ENCODE results near the gene BCLAF1. TPM values are rescaled to one million over a fixed set of nuclear protein-coding genes. Genes with fewer than 3 reads are reported as not detected.
A peak's percentile ranks its signal among the peaks of the same experiment; 100 is the strongest.

The BCLAF1 gene, protein sequence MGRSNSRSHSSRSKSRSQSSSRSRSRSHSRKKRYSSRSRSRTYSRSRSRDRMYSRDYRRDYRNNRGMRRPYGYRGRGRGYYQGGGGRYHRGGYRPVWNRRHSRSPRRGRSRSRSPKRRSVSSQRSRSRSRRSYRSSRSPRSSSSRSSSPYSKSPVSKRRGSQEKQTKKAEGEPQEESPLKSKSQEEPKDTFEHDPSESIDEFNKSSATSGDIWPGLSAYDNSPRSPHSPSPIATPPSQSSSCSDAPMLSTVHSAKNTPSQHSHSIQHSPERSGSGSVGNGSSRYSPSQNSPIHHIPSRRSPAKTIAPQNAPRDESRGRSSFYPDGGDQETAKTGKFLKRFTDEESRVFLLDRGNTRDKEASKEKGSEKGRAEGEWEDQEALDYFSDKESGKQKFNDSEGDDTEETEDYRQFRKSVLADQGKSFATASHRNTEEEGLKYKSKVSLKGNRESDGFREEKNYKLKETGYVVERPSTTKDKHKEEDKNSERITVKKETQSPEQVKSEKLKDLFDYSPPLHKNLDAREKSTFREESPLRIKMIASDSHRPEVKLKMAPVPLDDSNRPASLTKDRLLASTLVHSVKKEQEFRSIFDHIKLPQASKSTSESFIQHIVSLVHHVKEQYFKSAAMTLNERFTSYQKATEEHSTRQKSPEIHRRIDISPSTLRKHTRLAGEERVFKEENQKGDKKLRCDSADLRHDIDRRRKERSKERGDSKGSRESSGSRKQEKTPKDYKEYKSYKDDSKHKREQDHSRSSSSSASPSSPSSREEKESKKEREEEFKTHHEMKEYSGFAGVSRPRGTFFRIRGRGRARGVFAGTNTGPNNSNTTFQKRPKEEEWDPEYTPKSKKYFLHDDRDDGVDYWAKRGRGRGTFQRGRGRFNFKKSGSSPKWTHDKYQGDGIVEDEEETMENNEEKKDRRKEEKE
- 100 to 1,000 TPM in 1 of 2 donors, 10 to 100 TPM in 1; 83.0 to 136 TPM for total RNA-seq

- intact Hi-C loops (cut with DNase I): loop anchor here (1.0 to 5.0 kb wide), 2 partner anchors 37 to 791 kb away; partner anchors contain the start of gene MTFR2
- peak within 1 kb of the TSS; percentile 87 to 90 for H3K4me3 ChIP-seq
- TF ChIP-seq POLR2AphosphoS5 (IDR thresholded peaks at IDR 0.05): peak; percentile 100
- peak in 2 of 4 experiments; percentile 26 to 33 for TF ChIP-seq CTCF (IDR thresholded peaks at IDR 0.05)
- peak; percentile 97 for TF ChIP-seq POLR2A (IDR thresholded peaks at IDR 0.05)
- no peaks in the 10 kb centered on the region for H3K36me3 ChIP-seq
- H3K27ac ChIP-seq: peak within 1 kb of the TSS; percentile 99
- H3K9me3 ChIP-seq: no peaks in the 10 kb centered on the region
- H3K27me3 ChIP-seq (replicated peaks; ENCODE audit: insufficient read depth): no peaks in the 10 kb centered on the region
- peak; percentile 100 for DNase-seq (ENCODE audit: low spot score)
- WGBS: under 1% methylated on average over 59 of the region's 60 CpGs
- peaks cover 10% of the 10 kb centered on the region for H3K4me1 ChIP-seq (replicated peaks)
Observed at GRCh38 chr6:136289579-136290409, at the start of gene BCLAF1. TSS of gene BCLAF1 (minus strand) at chr6:136289846. CDS start at chr6:136279866, 9,980 bp downstream.

DNA sequence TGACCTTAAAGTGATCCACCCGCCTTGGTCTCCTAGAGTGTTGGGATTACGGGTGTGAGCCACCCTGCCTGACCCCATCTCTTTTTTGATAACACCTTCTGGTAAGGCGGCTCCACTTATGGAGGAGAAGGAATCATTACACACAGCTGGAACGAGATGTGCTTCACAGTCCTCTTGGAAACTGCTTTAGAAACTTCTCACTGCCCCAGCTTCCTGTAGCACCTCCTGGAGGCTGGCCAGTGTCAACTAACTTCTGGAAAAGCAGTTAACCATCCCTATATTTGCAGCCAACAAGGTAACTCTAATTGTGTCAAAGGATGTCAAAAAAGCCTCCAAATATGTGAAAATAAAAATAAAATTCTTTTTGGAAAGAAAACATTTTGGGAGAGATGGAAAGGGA, 48.8 kb upstream of the BCLAF1 start:
- H3K4me1 ChIP-seq (replicated peaks): no peaks in the 10 kb centered on the region
- no peaks in the 10 kb centered on the region for H3K9me3 ChIP-seq
- TF ChIP-seq CTCF (IDR thresholded peaks at IDR 0.05): no peak
- no peak for TF ChIP-seq POLR2AphosphoS5 (IDR thresholded peaks at IDR 0.05)
- no peak for TF ChIP-seq POLR2A (IDR thresholded peaks at IDR 0.05)
- intact Hi-C loops (cut with DNase I): no loop called here
- no peak overlapping the region for H3K27ac ChIP-seq
- no peaks in the 10 kb centered on the region for H3K36me3 ChIP-seq
- DNase-seq (ENCODE audit: low spot score): peak; percentile 56
- 62% methylated on average over 4 of the region's 4 CpGs for WGBS
- no peaks in the 10 kb centered on the region for H3K27me3 ChIP-seq (replicated peaks; ENCODE audit: insufficient read depth)
- H3K4me3 ChIP-seq: no peak overlapping the region

GRCh38 chr6:136337606-136338005, 48.0 kb upstream of the BCLAF1 start:
- 91% methylated on average over 3 of the region's 3 CpGs for WGBS
- H3K36me3 ChIP-seq: no peaks in the 10 kb centered on the region
- H3K27ac ChIP-seq: no peak overlapping the region
- TF ChIP-seq POLR2A (IDR thresholded peaks at IDR 0.05): no peak
- no peak for TF ChIP-seq POLR2AphosphoS5 (IDR thresholded peaks at IDR 0.05)
- TF ChIP-seq CTCF (IDR thresholded peaks at IDR 0.05): no peak
- DNase-seq (ENCODE audit: low spot score): no peak
- H3K27me3 ChIP-seq (replicated peaks; ENCODE audit: insufficient read depth): no peaks in the 10 kb centered on the region
- H3K9me3 ChIP-seq: no peaks in the 10 kb centered on the region
- intact Hi-C loops (cut with DNase I): no loop called here
- no peak overlapping the region for H3K4me3 ChIP-seq
- no peaks in the 10 kb centered on the region for H3K4me1 ChIP-seq (replicated peaks)

DNA sequence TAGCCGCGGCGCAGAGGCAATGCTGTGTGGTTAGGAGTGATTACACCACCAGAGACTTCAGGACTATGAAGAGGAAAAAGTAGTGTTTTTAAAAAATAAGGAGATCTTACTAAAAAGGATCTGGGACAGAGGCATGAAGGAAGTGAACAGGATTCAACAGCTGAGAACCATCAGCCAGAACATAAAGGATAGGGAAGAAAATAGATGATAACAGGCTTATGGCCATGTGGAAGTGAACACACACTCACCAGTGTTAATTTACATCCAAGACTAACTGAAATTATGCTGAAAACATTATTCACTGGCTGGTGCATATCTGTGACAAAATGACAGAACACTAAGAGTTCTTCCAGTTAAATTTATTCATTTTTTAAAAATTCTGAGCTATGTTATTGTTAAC, 47.5 kb upstream of the BCLAF1 start:
- intact Hi-C loops (cut with DNase I): no loop called here
- Histone ChIP-seq H3K9me3 (no peaks in the 10 kb centered on the region), H3K4me1 (replicated peaks) (no peaks in the 10 kb centered on the region), H3K4me3 (no peak overlapping the region), H3K36me3 (no peaks in the 10 kb centered on the region), H3K27ac (no peak overlapping the region), H3K27me3 (replicated peaks; ENCODE audit: insufficient read depth) (no peaks in the 10 kb centered on the region)
- WGBS: 45% methylated on average over 3 of the region's 3 CpGs
- TF ChIP-seq CTCF (IDR thresholded peaks at IDR 0.05): no peak
- no peak for TF ChIP-seq POLR2AphosphoS5 (IDR thresholded peaks at IDR 0.05)
- DNase-seq (ENCODE audit: low spot score): no peak
